Cardiac fibroblast (primary cell): ENCODE data around the gene MYO1A.

ENCODE experiments used
- DNase-seq, 2 donors: peaks; one replicate each; pipeline versions ENCODE4 v3.0.0 to v3.0.0-alpha.2; 2010; ENCODE audit warnings: low read depth in 2 of 2
- H3K4me3 ChIP-seq, 2 donors: replicated peaks in 1 of 2; 1 replicate in 1 of 2; 2 replicates in 1 of 2; pipeline ENCODE4 v1.5.1; 2011; ENCODE audit warnings: low read depth in 2 of 2, low read length in 2 of 2, mild to moderate bottlenecking in 2 of 2, moderate library complexity in 1 of 2
- CTCF ChIP-seq: IDR thresholded peaks from one replicate; pipeline ENCODE4 v1.5.1; 2011; ENCODE audit warnings: low read depth, mild to moderate bottlenecking, low read length, inconsistent platforms

MYO1A gene

GRCh38 chr12:57040211-57040610 lies 9.7 kb downstream of the MYO1A start:
- H3K4me3 ChIP-seq = no peak overlapping the region
- no peak for TF ChIP-seq CTCF
- DNase-seq = no peak

GRCh38 chr12:57039016-57039798 lies 10.7 kb downstream of the MYO1A start:
- no peak for DNase-seq
- no peak for TF ChIP-seq CTCF
- H3K4me3 ChIP-seq = no peak overlapping the region

GRCh38 chr12:57037264-57037663 lies 12.7 kb downstream of the MYO1A start:
- no peak overlapping the region for H3K4me3 ChIP-seq
- no peak for DNase-seq
- TF ChIP-seq CTCF = no peak

- no peak for DNase-seq
- TF ChIP-seq CTCF = no peak
- no peak overlapping the region for H3K4me3 ChIP-seq
Observed at GRCh38 chr12:57033431-57033830, 16.5 kb downstream of the MYO1A start.

- no peak for TF ChIP-seq CTCF
- no peak for DNase-seq
- H3K4me3 ChIP-seq = no peak overlapping the region
Observed at GRCh38 chr12:57031789-57032188, 18.1 kb downstream of the MYO1A start.

- DNase-seq = no peak
- no peak for TF ChIP-seq CTCF
- no peak overlapping the region for H3K4me3 ChIP-seq
Observed at GRCh38 chr12:57031138-57031725, 18.7 kb downstream of the MYO1A start.

- no peak overlapping the region for H3K4me3 ChIP-seq
- no peak for TF ChIP-seq CTCF
- no peak for DNase-seq
Observed at GRCh38 chr12:57029457-57029856, 20.5 kb downstream of the MYO1A start.
